ENCODE results near the gene RGS16.

DNA sequence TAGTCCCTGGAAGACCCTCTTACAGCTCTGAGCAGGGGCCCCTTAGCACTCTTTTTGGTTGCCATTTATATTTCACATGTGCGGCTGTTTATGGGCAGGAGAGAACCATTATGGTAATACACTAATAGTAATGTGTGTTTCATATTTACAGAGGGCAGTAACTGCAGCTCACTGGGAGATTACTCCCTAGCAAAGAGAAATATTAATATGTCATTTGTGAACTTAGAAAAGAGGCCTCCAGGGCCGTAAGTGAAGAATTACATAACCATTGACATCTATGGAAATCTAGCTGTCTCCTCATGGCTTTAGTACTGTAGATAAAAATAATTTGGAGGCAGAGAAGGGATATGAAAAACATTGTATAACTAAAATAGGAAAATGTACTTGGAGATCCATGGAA is 23.4 kb upstream of the RGS16 start:
- TF ChIP-seq, protein P1, sequence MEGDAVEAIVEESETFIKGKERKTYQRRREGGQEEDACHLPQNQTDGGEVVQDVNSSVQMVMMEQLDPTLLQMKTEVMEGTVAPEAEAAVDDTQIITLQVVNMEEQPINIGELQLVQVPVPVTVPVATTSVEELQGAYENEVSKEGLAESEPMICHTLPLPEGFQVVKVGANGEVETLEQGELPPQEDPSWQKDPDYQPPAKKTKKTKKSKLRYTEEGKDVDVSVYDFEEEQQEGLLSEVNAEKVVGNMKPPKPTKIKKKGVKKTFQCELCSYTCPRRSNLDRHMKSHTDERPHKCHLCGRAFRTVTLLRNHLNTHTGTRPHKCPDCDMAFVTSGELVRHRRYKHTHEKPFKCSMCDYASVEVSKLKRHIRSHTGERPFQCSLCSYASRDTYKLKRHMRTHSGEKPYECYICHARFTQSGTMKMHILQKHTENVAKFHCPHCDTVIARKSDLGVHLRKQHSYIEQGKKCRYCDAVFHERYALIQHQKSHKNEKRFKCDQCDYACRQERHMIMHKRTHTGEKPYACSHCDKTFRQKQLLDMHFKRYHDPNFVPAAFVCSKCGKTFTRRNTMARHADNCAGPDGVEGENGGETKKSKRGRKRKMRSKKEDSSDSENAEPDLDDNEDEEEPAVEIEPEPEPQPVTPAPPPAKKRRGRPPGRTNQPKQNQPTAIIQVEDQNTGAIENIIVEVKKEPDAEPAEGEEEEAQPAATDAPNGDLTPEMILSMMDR (IDR thresholded peaks at IDR 0.05), result no peak
- TF ChIP-seq EZH2phosphoT487 (IDR thresholded peaks at IDR 0.05), result no peak

Measured in neural progenitor cell (in vitro differentiated cells).